Activated T-cell treated with anti-CD3 and anti-CD28 coated beads for 4 hours (primary cell): ENCODE measurements around the gene NASP.
"Not testable (repeated sequence)": the region's sequence is repeated elsewhere in the genome, so short reads cannot be mapped to it uniquely, and the experiment has no call there.

ENCODE experiments used
- DNase-seq: peaks from one replicate; pipeline ENCODE4 v3.0.0-alpha.2; 2020

The NASP gene

GRCh38 chr1:45569962-45570581 lies 13.8 kb upstream of the NASP start:
- DNase-seq, result peak; percentile 64

- DNase-seq, result no peak
Measured at GRCh38 chr1:45570631-45571030, 13.2 kb upstream of the NASP start.

- DNase-seq, result no peak
Measured at GRCh38 chr1:45573231-45573804, 10.5 kb upstream of the NASP start.

DNA sequence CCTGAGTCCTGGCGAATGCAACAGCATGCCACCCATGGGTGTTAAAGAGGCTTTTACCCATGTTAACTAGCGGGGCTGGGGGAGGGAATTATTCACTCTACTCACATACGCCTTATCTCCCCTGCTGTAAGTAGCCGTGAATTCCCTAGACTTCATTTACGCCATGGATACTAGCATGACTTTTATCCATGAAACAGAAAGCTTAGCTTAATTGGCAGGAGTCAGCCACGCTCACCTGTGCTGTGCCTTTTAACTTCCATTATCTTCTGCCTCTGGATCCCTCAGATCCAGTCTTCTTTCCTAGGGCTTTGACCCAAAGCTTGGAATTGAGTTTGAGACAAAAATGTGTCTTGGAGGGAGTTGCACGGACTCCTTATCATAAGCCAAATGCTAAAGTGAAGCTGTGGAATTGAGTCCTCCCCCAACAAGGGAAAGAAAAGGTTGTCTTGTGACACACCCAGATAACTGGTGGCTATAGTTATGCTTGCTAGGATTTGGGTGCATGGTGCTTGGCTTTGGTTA lies 9.7 kb upstream of the NASP start:
- no peak for DNase-seq

DNA sequence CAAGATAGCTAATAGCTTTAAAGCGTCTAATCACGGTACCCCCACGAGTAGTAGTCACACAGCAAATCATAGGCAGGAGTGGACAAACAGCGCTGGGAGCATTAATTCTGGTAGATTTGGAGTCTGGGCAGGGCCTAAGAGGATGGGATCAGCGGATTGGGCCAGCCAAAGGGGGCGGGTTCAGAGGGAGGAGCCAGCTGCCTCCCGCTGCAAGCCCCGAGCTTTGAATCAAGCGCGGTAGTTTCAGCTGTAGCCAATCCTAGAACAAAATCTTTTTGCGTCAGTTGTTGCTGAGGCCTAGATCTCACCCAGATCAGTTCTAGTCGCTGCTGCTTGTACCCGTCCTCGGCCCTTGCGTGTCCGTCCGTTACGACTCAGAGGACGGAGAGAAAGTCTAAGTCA lies 576 bp upstream of the NASP start:
- DNase-seq, result peak; percentile 90

- peak; percentile 79 for DNase-seq
Measured at GRCh38 chr1:45584351-45585109, 689 bp downstream of the NASP start.

DNA sequence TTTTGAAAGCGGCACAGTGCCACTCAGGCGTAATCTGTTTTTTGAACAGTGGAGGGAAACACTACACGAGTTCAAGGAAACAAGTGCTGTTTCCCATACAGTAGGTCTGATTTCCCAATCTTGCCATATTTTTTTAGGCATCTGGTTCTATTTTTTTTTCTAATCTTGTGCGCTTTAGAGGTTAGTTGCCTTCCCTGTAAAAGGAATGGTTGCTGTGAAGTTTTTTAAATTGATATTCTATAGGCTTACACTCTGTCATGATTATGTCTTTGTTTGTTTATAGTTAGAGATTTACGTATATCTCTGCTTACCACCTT lies 1.2 kb downstream of the NASP start:
- no peak for DNase-seq

- no peak for DNase-seq
Measured at GRCh38 chr1:45585496-45586075, 1.7 kb downstream of the NASP start.

GRCh38 chr1:45586769-45587168 lies 2.9 kb downstream of the NASP start:
- DNase-seq, result no peak

- no peak for DNase-seq
Measured at GRCh38 chr1:45589861-45590260, 6.0 kb downstream of the NASP start.

- DNase-seq, result no peak
Measured at GRCh38 chr1:45594412-45594811, 10.6 kb downstream of the NASP start.

GRCh38 chr1:45596765-45597164 lies 12.9 kb downstream of the NASP start:
- DNase-seq, result not testable (repeated sequence)

DNA sequence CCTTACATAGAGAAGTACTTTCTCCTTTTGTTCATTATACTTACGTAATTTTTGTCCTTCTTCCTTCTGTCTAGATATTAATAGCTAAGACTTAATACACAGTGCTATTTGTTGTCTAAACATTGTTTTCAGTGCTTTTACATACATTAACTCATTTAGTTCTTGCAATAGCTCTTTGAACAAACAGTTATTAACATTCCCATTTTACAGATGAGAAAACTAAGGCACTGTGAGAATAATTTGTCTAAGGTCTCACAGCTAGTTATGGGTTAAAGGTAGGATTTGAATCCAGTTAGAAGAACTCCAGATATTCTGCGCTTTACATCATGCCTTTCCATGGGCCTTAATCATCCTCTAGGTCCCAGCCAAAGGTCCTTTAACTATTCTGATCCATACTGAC lies 20.4 kb downstream of the NASP start:
- no peak for DNase-seq

DNA sequence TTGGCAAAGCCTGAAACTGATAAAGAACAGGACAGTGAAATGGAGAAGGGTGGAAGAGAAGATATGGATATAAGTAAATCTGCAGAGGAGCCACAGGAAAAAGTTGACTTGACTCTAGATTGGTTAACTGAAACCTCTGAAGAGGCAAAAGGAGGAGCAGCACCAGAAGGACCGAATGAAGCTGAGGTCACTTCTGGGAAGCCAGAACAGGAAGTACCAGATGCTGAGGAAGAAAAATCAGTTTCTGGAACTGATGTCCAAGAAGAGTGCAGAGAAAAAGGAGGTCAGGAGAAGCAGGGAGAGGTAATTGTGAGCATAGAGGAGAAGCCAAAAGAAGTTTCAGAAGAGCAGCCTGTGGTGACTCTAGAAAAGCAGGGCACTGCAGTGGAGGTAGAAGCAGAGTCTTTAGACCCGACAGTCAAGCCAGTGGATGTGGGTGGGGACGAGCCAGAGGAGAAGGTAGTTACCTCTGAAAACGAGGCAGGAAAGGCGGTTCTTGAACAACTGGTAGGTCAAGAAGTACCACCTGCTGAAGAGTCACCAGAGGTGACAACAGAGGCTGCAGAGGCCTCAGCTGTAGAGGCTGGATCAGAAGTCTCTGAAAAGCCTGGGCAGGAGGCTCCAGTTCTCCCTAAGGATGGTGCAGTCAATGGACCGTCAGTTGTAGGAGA lies 23.7 kb downstream of the NASP start:
- DNase-seq, result no peak

GRCh38 chr1:45608175-45609156 lies 24.6 kb downstream of the NASP start:
- DNase-seq, result no peak

DNA sequence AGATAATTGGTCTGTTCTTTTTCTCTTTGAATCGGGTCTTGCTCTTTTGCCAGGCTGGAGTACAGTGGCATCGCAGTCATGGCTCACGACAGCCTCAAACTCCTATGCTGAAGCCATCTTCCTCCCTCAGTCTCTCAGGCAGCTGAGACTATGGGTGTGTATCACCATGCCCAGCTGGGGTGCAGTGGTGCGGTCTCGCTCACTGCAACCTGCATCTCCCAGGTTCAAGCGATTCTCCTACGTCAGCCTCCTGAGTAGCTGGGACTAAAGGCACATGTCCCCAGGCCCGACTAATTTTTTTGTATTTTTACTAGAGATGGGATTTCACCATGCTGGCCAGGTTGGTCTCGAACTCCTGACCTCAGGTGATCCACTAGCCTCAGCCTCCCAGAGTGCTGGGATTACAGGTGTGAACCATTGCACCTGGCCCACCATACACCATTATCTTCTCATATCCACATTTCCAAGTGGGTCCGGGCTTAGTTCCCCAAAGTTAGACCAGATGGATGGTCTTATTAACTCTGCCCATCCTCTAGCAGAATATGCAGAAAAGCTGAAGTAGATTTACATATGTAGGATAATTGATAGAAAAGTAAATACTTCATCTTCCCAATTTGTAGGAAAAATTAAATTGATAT lies 26.9 kb downstream of the NASP start:
- DNase-seq, result no peak

- no peak for DNase-seq
Measured at GRCh38 chr1:45612941-45613579, 29.2 kb downstream of the NASP start.

GRCh38 chr1:45615885-45616284 lies 32.0 kb downstream of the NASP start:
- no peak for DNase-seq

DNA sequence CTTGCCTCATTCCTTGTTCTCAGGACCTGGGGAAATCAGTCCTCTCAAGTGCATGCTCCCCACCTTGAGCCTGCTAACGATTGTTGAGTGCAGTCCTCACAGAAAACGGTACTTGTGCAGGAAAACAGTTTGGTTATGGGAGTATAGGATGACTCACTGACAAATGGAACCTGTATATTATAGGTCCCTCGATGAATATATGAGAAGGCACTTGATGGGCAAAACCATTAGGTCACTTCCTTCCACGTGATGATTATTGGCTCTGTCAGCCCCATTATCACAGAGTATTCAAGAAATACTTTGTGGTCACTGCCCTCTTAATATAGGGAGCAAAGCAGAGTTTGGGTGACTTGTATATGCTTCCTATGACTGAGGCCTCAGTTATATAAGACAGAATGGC lies 33.8 kb downstream of the NASP start:
- no peak for DNase-seq

- no peak for DNase-seq
Measured at GRCh38 chr1:45619149-45619921, 35.5 kb downstream of the NASP start.
